Upper lobe of right lung (tissue), 1 donor: ENCODE data around the gene GFY. TPM values are rescaled to one million over a fixed set of nuclear protein-coding genes. Genes with fewer than 3 reads are reported as not detected.

ENCODE experiments used
- ATAC-seq: fragments of 200-7000 bp; cut with Tn5 transposase; one replicate; pipeline ENCODE4 v1.9.1; 2020; ENCODE audit warnings: mild to moderate bottlenecking, moderate library complexity
- DNase-seq: peaks from one replicate; pipeline ENCODE4 v3.0.0-alpha.2; 2020
- H3K27ac ChIP-seq: fragments of 200-600 bp; one replicate; pipeline ENCODE4 v1.8.0; 2022
- H3K27me3 ChIP-seq: fragments of 200-600 bp; one replicate; pipeline ENCODE4 v1.8.0; 2022; ENCODE audit warnings: mild to moderate bottlenecking
- H3K36me3 ChIP-seq: fragments of 200-600 bp; one replicate; pipeline ENCODE4 v1.8.0; 2022
- H3K4me1 ChIP-seq: fragments of 200-600 bp; one replicate; pipeline ENCODE4 v1.8.0; 2022
- H3K4me3 ChIP-seq: fragments of 200-600 bp; one replicate; pipeline ENCODE4 v1.8.0; 2022; ENCODE audit warnings: mild to moderate bottlenecking
- H3K9me3 ChIP-seq: fragments of 200-600 bp; one replicate; pipeline ENCODE4 v1.8.0; 2022
- intact Hi-C: fragments of 100-400 bp; cut with DNase I; formaldehyde crosslinking; loops from one replicate; pipeline ENCODE4 v1.11.0; 2022
- total RNA-seq: library from RNA; stranded (reverse); fragmentation: NEBNext Ultra II Directional; extraction: Animal tissue kit (Norgen Biotek cat#: 25700); gene quantifications from one replicate; pipeline ENCODE4 v1.2.1, GENCODE V29; 2021
- TF ChIP-seq, protein P1 (sequence below): fragments of 200-600 bp; IDR thresholded peaks from one replicate; pipeline ENCODE4 v1.8.0; 2022; ENCODE audit warnings: antibody characterized with exemption
- donor health status: DM: no; HTN: yes; CAD: no; lungs with severe emphysema.

GFY gene
- total RNA-seq, 1 donor from 2014 or later: not detected

DNA sequence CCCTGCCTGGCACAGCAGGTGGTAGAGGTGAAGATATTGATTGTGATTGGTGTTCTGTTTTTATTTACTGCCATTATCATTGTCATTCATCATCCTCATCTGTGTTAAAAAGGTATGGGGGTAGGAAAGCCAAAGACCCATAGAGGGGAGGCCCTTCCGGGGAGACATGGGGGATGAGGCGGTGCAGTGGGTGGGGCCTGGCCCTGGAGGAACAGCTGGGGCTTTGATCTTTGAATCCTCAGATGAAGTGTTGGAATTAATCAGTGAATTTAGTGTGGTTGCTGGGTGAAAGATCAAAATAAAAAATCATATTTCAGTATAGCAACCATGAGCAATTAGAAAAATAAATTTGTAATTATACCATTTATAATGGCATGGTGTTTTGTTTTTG lies 9.4 kb upstream of the GFY start:
- Histone ChIP-seq H3K36me3 (no peaks in the 10 kb centered on the region), H3K27ac (no peak overlapping the region), H3K4me1 (no peaks in the 10 kb centered on the region), H3K27me3 (no peaks in the 10 kb centered on the region), H3K9me3 (no peaks in the 10 kb centered on the region), H3K4me3 (no peak overlapping the region)
- intact Hi-C loops: no loop called here
- TF ChIP-seq, protein P1, sequence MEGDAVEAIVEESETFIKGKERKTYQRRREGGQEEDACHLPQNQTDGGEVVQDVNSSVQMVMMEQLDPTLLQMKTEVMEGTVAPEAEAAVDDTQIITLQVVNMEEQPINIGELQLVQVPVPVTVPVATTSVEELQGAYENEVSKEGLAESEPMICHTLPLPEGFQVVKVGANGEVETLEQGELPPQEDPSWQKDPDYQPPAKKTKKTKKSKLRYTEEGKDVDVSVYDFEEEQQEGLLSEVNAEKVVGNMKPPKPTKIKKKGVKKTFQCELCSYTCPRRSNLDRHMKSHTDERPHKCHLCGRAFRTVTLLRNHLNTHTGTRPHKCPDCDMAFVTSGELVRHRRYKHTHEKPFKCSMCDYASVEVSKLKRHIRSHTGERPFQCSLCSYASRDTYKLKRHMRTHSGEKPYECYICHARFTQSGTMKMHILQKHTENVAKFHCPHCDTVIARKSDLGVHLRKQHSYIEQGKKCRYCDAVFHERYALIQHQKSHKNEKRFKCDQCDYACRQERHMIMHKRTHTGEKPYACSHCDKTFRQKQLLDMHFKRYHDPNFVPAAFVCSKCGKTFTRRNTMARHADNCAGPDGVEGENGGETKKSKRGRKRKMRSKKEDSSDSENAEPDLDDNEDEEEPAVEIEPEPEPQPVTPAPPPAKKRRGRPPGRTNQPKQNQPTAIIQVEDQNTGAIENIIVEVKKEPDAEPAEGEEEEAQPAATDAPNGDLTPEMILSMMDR: no peak
- DNase-seq (no peak), ATAC-seq (no peak)

DNA sequence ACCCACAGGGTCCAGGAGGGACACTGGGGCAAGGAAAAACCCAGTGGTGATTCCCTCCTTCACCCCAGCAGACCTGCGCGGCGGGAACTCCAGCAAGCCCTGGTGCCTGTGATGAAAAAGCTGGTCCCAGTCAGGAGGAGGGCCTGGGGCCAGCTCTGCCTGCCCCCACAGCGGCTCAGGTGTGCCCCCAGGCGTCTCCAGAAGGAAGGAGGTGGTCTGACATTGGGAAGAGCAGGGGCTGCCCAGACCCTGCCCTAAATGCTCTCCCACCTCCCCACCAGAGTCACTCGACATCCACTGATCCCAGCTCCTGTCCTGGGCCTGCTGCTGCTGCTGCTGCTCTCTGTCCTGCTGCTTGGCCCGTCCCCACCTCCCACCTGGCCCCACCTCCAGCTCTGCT lies 8.1 kb upstream of the GFY start:
- H3K27me3 ChIP-seq: peaks cover 6% of the 10 kb centered on the region
- no peak for ATAC-seq
- no peaks in the 10 kb centered on the region for H3K36me3 ChIP-seq
- no peaks in the 10 kb centered on the region for H3K9me3 ChIP-seq
- no peak for DNase-seq
- TF ChIP-seq, protein P1: no peak
- no peak overlapping the region for H3K4me3 ChIP-seq
- intact Hi-C loops: no loop called here
- H3K27ac ChIP-seq: no peak overlapping the region
- H3K4me1 ChIP-seq: no peaks in the 10 kb centered on the region

DNA sequence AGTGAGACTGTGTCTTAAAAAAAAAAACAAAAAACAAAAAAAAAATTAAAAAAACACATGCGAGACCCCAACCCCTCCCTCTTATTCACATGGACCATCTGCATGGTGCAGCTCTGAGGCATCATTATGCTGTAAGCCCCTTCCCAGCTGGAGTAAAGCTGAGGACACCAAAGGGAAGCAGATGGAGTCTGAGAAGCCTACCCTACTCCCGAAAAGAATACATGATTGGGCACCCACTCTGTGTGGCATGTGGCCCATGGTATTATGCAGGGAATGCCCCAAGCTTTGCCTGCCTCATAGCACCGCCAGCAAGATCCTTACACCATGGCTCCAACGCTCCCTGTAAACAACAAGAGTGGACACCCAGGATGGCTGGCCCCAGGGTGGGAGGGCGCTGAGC lies 6.7 kb upstream of the GFY start:
- Histone ChIP-seq H3K27ac (no peak overlapping the region), H3K27me3 (peaks cover 21% of the 10 kb centered on the region), H3K4me3 (no peak overlapping the region), H3K36me3 (no peaks in the 10 kb centered on the region), H3K9me3 (no peaks in the 10 kb centered on the region), H3K4me1 (peaks cover 13% of the 10 kb centered on the region)
- TF ChIP-seq, protein P1: no peak
- intact Hi-C loops: no loop called here
- ATAC-seq (no peak), DNase-seq (no peak)

DNA sequence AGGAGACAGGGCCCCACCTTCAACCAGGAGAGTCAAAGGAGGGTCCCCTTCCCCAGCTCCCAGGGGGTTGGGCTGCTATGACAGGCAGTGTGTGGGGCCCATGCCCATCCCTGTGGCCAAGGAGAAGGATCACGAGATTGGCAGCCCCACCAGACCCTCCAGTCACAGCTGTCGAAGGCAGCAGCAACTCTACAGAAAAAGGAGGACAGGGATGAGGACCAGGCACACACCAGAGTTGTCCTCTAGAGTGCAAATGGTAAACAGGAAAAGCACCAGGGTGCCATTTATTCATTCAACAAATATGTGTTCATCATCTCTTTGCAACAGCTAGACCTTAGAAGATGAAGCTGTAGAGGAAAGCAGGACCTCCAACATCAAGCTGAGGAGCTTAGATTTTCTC lies 6.0 kb upstream of the GFY start:
- Histone ChIP-seq H3K4me3 (no peak overlapping the region), H3K9me3 (no peaks in the 10 kb centered on the region), H3K27me3 (peaks cover 27% of the 10 kb centered on the region), H3K36me3 (no peaks in the 10 kb centered on the region), H3K27ac (no peak overlapping the region), H3K4me1 (peaks cover 13% of the 10 kb centered on the region)
- no peak for DNase-seq
- intact Hi-C loops: no loop called here
- TF ChIP-seq, protein P1: no peak
- no peak for ATAC-seq

DNA sequence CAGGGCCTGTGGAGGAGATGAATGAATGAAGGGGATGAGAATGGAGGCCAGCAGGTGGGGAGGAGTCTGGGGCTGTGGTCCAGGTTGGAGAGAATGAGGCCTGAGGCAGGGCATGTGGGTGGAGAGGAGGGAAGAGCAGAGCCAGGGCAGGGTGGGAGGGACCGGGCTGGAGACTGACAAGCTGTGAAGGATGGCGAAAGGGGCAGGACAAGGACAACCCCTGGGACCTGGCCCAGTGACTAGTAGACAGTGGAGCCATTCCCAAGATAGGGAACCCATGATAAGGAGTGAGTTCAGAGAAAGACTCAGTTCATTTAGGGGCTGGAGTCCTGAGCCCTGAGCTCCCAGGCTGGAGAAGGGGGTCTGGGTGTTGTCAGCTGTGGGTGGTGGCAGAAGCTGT lies 5.0 kb upstream of the GFY start:
- no peak for DNase-seq
- TF ChIP-seq, protein P1: no peak
- intact Hi-C loops: no loop called here
- ATAC-seq: no peak
- H3K9me3 ChIP-seq: no peaks in the 10 kb centered on the region
- peaks cover 38% of the 10 kb centered on the region for H3K27me3 ChIP-seq
- H3K4me1 ChIP-seq: peaks cover 13% of the 10 kb centered on the region
- H3K27ac ChIP-seq: no peak overlapping the region
- H3K36me3 ChIP-seq: no peaks in the 10 kb centered on the region
- H3K4me3 ChIP-seq: no peak overlapping the region
